Lower lobe of right lung (tissue), 2 donors: ENCODE measurements around the gene RADIL. TPM values are rescaled to one million over a fixed set of nuclear protein-coding genes. Genes with fewer than 3 reads are reported as not detected.
"Not testable (repeated sequence)": the region's sequence is repeated elsewhere in the genome, so short reads cannot be mapped to it uniquely, and the experiment has no call there.

Source experiments
- ATAC-seq, 2 donors: fragments of 200-7000 bp; cut with Tn5 transposase; one replicate each; pipeline ENCODE4 v1.9.1; 2020 to 2022; ENCODE audit warnings: mild to moderate bottlenecking in 2 of 2, moderate library complexity in 2 of 2
- DNase-seq: peaks from one replicate; pipeline ENCODE4 v3.0.0-alpha.2; 2020
- H3K27ac ChIP-seq: fragments of 200-600 bp; one replicate; pipeline ENCODE4 v1.8.0; 2022
- H3K27me3 ChIP-seq: fragments of 200-600 bp; one replicate; pipeline ENCODE4 v1.8.0; 2022; ENCODE audit warnings: low read depth
- H3K36me3 ChIP-seq: fragments of 200-600 bp; one replicate; pipeline ENCODE4 v1.8.0; 2022; ENCODE audit warnings: mild to moderate bottlenecking
- H3K4me1 ChIP-seq: fragments of 200-600 bp; one replicate; pipeline ENCODE4 v1.8.0; 2022
- H3K4me3 ChIP-seq: fragments of 200-600 bp; one replicate; pipeline ENCODE4 v1.8.0; 2022; ENCODE audit warnings: mild to moderate bottlenecking
- H3K9me3 ChIP-seq: fragments of 200-600 bp; one replicate; pipeline ENCODE4 v1.8.0; 2022
- intact Hi-C: fragments of 100-400 bp; cut with DNase I; formaldehyde crosslinking; loops from one replicate; pipeline ENCODE4 v1.11.0; 2022
- total RNA-seq: library from RNA; stranded (reverse); fragmentation: NEBNext Ultra II Directional; extraction: Animal tissue kit (Norgen Biotek cat#: 25700); gene quantifications from one replicate; pipeline ENCODE4 v1.2.1, GENCODE V29; 2021
- TF ChIP-seq, protein P1 (sequence below): fragments of 200-600 bp; IDR thresholded peaks from one replicate; pipeline ENCODE4 v1.8.0; 2022; ENCODE audit warnings: antibody characterized with exemption, mild to moderate bottlenecking
- donor health status: DM: no; HTN: yes; CAD: no; lungs with severe emphysema.

The RADIL gene
- total RNA-seq, 1 donor from 2014 or later: 9.7 TPM

- ATAC-seq (peak; percentile 81 to 84), DNase-seq (peak; percentile 74)
- Histone ChIP-seq H3K27ac (no peak overlapping the region), H3K4me3 (no peak overlapping the region), H3K36me3 (no peaks in the 10 kb centered on the region), H3K27me3 (no peaks in the 10 kb centered on the region), H3K9me3 (no peaks in the 10 kb centered on the region), H3K4me1 (no peaks in the 10 kb centered on the region)
- intact Hi-C loops: no loop called here
- TF ChIP-seq, protein P1, sequence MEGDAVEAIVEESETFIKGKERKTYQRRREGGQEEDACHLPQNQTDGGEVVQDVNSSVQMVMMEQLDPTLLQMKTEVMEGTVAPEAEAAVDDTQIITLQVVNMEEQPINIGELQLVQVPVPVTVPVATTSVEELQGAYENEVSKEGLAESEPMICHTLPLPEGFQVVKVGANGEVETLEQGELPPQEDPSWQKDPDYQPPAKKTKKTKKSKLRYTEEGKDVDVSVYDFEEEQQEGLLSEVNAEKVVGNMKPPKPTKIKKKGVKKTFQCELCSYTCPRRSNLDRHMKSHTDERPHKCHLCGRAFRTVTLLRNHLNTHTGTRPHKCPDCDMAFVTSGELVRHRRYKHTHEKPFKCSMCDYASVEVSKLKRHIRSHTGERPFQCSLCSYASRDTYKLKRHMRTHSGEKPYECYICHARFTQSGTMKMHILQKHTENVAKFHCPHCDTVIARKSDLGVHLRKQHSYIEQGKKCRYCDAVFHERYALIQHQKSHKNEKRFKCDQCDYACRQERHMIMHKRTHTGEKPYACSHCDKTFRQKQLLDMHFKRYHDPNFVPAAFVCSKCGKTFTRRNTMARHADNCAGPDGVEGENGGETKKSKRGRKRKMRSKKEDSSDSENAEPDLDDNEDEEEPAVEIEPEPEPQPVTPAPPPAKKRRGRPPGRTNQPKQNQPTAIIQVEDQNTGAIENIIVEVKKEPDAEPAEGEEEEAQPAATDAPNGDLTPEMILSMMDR: peak; percentile 91
These were observed 85.4 kb downstream of the RADIL start for GRCh38 chr7:4797858-4798705.

GRCh38 chr7:4796453-4796852 is 87.1 kb downstream of the RADIL start:
- Histone ChIP-seq H3K4me1 (no peaks in the 10 kb centered on the region), H3K4me3 (no peak overlapping the region), H3K9me3 (no peaks in the 10 kb centered on the region), H3K27ac (no peak overlapping the region), H3K36me3 (peaks cover 6% of the 10 kb centered on the region), H3K27me3 (no peaks in the 10 kb centered on the region)
- no peak for ATAC-seq
- TF ChIP-seq, protein P1: no peak
- no peak for DNase-seq
- intact Hi-C loops: no loop called here

GRCh38 chr7:4794591-4795350 is 88.7 kb downstream of the RADIL start:
- no peaks in the 10 kb centered on the region for H3K9me3 ChIP-seq
- ATAC-seq (no peak), DNase-seq (no peak)
- peaks cover 22% of the 10 kb centered on the region for H3K36me3 ChIP-seq
- TF ChIP-seq, protein P1: no peak
- no peaks in the 10 kb centered on the region for H3K4me1 ChIP-seq
- H3K27ac ChIP-seq: no peak overlapping the region
- no peak overlapping the region for H3K4me3 ChIP-seq
- intact Hi-C loops: no loop called here
- H3K27me3 ChIP-seq: no peaks in the 10 kb centered on the region

- H3K4me1 ChIP-seq, H3K27me3 ChIP-seq, H3K27ac ChIP-seq, H3K9me3 ChIP-seq, H3K4me3 ChIP-seq, ATAC-seq, intact Hi-C loops, DNase-seq: not testable (repeated sequence)
- H3K36me3 ChIP-seq: peaks cover 28% of the 10 kb centered on the region
These were observed 89.3 kb downstream of the RADIL start for GRCh38 chr7:4794171-4794570.

DNA sequence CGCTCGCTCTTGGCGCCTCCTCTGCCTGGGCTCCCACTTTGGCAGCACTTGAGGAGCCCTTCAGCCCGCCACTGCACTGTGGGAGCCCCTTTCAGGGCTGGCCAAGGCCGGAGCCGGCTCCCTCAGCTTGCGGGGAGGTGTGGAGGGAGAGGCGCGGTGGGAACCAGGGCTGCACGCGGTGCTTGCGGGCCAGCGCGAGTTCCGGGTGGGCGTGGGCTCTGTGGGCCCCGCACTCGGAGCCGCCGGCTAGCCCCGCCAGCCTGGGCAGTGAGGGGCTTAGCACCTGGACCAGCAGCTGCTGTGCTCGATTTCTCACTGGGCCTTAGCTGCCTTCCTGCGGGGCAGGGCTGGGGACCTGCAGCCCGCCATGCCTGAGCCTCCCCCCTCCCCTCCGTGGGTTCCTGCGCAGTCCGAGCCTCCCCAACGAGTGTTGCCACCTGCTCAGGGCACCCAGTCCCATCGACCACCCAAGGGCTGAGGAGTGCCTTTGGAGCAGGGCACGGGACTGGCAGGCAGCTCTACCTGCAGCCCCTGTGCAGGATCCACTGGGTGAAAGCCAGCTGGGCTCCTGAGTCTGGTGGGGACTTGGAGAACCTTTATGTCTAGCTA is 90.0 kb downstream of the RADIL start:
- H3K4me1 ChIP-seq, H3K27ac ChIP-seq, H3K27me3 ChIP-seq, ATAC-seq, H3K4me3 ChIP-seq, DNase-seq, intact Hi-C loops, H3K9me3 ChIP-seq: not testable (repeated sequence)
- peaks cover 34% of the 10 kb centered on the region for H3K36me3 ChIP-seq

DNA sequence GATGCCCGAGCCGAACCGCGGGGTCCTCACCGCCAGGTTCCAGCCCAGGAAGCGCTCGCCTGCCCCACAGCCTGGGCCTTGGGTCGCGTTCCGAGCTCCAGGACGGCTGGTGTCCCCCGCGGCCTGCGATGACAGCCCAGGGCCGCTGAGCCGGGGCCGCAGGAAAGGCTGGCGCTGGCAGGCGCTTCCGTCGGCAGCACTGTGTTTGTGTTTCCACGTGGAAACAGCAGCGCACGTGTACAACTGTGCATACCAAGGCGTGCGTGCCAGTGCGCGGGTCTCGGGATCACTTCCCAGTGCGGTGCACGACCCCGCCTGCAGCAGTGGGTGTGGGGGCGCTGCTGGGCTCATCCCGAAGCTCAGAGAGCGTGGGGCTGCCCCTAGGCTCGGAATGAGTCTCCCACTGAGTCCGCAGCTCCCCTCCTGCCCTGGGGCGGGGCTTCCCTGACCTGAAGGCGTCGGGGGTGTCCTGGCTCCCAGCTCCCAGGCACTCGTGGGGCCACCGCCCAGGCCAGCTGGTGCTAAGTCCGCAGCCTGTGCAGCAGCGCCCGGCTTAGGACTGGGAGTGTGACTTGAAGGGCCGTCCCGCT is 90.9 kb downstream of the RADIL start:
- peak; percentile 14 to 25 for ATAC-seq
- H3K36me3 ChIP-seq: peaks cover 43% of the 10 kb centered on the region
- H3K27me3 ChIP-seq: no peaks in the 10 kb centered on the region
- peak overlapping the region; percentile 57 for H3K27ac ChIP-seq
- H3K9me3 ChIP-seq: no peaks in the 10 kb centered on the region
- TF ChIP-seq, protein P1: no peak
- H3K4me3 ChIP-seq: peak overlapping the region; percentile 50
- peak; percentile 60 for DNase-seq
- no peaks in the 10 kb centered on the region for H3K4me1 ChIP-seq
- intact Hi-C loops: no loop called here
